HG02678 (cell line): Measurements from ENCODE around the gene CHRNA4.

Experiments used
- ATAC-seq: cut with Tn5 transposase; IDR thresholded peaks from one replicate; pipeline ENCODE4 v1.9.1; 2021; ENCODE audit warnings: mild to moderate bottlenecking, moderate library complexity; ENCODE audit not compliant: unreplicated experiment

Gene CHRNA4

DNA sequence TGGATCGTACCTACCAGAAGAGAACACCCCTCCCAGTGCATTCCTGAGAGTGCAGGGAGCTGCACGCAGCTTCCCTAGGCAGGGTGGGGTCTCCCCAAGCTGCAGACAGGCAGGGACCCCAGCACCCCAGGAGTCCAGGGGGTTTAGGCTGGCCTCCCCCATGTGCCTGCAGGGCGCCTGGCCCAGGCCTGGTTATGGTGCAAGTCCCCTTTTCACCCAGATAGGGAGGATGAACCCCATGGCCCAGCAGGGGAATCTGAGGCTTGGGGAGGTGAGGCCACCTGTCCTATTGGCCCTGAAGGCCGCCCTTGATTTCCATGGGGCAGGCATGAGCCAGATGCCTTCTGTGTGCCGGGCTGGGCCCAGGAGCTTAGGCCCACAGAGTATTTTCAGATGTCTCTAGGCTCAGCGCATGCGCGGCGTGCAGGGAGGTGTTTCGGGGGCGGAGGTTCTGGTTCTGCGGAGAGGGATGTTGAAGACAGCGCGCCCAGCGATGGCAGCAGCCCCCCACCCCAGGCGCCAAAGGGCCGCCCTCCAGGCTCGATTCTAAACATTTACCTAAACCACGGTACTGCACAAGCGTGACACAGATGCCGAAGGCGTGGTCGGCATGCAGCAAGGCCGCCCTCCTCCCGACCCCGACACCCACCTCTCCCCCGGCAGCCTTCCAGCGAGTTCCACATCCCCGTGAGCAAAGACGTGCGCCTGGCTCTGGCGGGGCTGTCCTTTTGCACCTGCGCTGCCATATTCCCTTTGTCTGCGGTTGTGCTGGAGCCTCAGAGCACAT lies 38.8 kb downstream of the CHRNA4 start:
- ATAC-seq: no peak

DNA sequence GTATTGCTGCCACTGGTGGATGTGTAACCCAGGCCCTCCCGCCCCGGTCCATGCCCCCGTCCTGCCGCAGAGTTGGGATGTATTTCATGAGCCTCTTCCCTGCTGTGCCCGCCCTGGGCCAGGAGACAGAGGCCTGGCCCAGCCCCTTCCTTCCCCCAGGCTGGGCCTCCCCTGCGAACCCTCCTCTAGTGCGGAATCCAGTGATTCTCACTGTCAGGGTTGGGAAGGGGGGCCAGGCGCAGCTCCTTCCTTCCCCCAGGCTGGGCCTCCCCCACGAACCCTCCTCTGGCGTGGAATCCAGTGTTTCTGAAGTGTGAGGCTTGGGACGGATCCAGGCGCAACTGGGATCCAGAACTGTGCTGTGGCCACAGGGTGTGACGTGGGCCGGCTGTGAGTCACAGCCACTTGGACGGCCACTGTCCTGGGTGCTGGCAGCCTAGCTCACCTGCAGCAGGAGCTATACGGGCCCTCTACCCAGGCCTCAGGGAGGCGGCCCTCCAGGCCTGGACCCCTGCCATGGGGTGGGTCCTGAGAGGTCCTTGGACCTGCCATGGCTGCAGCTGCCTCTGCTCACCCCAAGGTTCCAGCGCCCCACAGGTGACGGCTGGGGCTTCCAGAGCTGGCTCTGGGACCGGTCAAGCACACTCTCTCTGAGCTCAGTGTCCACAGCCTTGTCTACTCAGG lies 39.9 kb downstream of the CHRNA4 start:
- ATAC-seq: no peak

DNA sequence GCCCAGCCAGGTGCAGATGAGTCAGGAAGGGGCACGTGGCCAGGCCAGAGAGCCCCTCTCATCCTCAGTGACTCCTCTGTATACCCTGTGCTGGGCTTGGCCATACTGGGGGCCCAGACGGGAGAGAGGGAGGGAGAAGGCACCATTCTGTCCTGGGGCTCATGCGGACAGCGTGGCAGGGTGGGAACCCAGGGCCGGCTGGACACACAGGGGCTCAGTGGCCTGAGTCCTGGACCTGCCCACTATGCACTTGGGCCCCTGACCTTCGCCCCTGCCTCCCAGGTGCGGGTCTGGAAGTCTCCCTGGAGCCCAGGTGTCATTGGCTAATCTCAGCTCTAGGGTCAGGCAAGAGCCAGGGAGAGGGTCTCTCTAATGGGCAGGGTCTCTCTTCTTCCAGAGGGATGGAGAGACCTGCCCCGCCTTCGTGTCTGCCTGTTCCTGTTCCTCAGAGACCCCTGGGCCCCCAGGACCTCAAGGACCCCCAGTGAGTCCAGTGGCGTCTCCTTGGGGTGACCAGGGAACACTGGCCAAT lies 40.5 kb downstream of the CHRNA4 start:
- no peak for ATAC-seq

DNA sequence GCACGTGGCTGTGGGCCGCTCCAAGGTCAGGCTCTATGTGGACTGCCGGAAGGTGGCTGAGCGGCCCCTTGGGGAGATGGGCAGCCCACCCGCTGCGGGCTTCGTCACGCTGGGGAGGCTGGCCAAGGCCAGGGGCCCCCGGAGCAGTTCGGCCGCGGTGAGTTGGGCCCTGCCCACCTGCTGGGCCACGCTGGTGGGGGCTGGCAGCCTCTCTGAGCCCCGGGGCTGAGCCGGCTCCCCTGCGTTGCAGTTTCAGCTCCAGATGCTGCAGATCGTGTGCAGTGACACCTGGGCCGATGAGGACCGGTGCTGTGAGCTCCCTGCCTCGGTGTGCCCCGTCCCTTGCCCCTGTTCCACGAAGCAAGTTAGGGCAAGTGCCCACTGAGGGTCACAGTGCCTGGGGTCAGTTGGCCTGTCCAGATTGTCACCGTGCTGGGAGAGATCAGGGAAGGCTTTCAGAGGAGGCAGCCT lies 41.1 kb downstream of the CHRNA4 start:
- ATAC-seq: no peak

DNA sequence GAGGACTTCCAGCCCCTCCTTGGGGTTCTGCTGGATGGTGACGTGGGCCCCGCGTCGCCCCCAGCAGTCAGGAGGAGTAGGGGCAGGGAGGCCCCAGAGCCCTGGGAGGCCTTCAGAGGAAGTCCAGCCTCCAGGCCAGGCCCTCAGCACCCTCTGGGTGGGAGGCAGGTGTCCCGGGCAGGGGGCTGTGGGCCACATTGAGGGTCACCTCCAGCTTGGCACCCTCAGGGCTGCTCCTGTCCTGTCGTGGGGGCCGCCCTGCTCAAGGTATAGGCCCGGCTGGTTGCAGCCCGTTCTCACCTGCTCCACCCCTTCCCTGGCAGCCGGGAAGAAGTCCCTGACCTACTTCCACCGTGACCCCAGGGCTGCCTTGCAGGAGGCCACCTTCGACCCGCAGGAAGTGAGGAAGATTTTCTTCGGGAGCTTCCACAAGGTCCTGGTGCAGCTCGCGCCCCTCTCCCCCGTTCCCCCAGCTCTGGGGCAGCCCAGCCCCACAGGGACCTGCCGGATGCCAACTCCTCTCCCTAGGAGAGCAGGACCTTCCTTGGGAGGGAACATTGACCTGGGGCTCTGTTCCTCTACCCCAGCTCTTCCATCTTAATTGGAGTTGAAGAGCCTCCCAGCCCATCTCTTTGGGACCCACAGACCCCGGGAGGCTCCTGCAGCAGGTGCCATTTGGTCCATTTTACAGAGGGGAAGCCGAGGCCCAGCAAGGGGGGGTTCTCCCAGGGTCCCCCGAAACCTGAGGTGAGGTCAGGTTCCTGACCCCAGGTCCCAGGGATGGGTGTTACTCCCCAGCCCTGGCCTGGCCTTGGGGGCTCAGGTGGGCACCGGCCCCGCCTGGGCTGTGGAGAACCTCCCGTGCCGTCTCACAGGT lies 41.7 kb downstream of the CHRNA4 start:
- ATAC-seq: no peak

DNA sequence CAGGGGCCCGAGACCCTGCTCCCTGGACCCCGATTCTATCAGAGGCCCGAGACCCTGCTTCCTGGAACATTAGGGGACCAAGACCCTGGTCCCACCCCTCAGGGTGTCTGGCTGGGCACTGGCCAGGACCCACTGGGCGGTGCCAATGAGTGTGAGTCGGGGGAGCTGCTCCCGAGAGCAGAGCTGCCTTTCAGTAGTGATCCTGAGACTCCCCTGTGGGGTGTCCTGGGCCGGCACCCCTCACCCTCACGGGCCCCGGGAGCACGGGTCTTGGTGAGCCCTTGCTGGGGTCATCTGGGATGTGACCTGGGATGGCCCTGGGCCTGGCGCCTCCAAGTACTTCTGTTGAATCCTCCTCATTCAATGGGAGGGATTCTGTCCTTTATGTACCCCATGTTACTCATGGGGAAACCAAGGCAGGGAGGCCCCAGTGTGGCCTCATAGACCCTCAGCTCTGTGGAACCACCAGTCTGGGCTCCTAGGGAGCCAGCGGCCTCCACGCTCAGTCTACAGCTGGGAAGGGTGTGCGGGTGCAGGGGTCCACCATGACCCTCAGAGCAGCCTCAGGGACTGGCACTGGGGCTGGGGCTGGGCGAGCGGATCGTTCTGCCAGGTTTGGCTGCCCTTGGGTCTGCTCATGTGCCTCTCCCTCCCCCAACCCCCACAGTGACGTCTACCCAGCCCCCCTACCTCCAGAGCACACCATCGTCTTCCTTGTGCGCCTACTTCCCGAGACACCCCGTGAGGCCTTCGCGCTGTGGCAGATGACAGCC lies 42.6 kb downstream of the CHRNA4 start:
- ATAC-seq: no peak

DNA sequence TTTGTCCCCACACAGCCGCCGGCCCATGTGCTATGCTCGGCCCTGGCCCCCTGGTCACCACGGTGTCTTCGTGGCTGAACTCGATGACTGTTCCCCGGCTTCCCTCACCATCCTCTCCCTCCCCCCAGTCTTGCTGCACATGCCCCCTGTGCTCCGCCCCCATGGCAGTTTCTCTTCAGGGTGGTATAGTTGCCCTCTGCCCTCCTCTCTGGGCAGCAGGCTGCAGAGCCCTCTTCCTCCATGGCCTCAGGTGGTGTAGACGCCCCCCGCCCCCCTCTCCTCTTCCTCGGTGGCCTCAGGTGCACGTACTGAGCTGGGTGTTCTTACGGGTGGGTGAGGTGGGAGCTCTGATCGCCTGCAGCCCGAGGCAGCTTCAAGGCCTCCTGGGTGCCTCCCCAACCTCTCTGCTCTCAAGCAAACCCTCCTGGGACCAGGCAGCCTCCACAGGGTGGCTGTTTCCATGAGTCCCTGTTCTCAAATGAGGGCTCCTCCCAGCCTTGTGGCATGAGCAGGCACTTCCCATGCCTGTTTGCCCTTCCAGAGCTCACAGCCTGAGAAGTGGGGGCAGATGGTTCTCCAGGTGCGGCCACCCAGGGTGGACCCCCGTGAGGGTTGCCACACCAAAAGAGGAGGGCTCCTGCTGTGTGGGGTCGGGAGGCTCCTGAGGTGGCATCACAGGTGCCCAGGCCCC lies 43.4 kb downstream of the CHRNA4 start:
- no peak for ATAC-seq

DNA sequence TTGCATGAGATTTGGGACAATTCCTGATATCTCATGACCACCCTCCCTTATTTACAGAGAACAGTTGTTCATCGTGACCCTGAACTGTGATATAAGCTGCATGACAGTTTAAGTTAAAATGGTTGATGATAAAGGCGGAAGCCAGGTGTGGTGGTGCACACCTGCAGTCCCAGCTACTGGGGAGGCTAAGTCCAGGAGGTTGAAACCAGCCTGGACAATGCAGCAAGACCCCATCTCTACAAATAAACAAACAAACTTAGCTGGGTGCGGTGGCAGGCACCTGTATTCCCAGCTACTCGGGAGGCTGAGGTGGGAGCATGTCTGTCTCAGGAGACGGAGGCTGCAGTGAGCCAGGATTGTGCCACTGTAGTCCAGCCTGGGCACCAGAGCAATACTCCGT lies 44.1 kb downstream of the CHRNA4 start:
- no peak for ATAC-seq

DNA sequence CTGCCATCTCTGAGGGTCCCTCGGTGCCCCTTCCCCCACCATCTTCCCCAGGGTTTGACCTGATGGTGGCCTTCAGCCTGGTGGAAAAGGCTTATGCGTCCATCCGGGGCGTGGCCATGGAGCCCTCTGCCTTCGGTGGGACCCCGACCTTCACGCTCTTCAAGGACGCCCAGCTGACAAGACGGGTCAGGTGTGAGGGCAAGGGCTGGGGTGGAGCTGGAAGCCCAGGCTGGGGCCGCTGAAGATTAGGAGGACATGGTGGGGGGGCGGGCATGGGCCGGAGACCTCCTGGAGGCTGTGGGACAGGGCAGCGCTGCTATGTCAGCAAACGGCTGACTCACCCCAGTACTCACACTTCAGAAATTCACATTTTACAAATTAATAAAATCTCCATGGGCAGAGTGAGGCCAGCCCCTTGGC lies 44.6 kb downstream of the CHRNA4 start:
- no peak for ATAC-seq

DNA sequence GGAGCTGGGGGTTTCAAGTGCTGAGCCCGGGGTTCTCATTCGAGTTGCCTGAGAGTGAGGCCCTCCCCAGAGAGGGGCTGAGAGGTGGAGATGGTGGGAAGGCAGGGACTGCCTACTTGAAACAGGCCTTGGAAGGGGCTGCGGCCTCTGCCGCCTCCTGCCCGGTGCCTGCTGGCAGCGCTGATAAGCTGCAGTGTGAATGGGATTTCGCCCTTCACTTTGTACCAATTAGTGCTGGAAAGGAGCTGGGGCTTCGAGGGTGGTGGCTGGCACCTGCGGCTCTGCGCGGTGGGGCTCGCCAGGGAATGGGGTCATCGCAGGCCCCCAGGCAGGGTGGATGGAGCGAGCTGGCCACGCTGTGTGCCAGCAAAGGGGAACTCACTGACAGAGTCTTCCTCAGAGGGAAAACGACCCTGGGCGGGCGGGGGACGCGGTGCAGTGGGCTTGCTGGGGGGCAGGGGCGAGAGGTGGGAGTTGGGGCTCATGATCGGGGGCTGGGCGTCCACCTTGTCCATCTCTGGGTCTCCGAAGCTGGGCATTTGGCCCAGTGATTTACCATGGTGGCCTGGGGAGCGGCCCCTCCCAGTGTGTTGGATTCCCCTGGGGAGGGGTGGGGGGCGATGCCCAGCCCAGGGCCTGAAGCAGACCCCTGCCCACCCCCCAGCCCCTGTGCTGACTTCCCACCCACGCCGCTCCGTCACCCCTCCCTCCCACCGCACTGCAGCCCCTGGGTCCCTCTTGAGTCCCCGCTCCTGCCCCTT lies 45.2 kb downstream of the CHRNA4 start:
- ATAC-seq: no peak

DNA sequence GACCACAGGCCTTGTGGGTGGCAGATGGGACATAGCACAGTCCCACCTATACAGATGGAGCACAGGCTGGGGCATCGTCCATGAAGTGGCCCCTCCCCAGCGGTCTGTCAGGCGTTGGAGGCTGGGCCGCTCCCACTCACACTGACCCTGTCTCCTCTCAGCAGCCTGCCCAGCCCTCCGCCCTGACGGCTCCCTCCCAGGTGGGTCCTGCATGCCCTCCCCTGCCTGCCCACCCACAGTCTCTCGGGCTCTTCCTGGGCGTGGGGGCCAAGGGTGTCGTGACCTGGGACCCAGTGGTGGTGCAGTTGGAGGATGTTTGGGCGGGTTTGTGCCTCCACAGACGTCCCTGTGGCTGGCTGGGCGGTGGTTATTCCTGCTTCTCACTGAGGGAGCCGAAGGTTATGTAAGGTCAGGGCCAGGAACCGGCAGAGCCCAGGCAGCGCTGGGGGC lies 45.9 kb downstream of the CHRNA4 start:
- ATAC-seq: no peak

DNA sequence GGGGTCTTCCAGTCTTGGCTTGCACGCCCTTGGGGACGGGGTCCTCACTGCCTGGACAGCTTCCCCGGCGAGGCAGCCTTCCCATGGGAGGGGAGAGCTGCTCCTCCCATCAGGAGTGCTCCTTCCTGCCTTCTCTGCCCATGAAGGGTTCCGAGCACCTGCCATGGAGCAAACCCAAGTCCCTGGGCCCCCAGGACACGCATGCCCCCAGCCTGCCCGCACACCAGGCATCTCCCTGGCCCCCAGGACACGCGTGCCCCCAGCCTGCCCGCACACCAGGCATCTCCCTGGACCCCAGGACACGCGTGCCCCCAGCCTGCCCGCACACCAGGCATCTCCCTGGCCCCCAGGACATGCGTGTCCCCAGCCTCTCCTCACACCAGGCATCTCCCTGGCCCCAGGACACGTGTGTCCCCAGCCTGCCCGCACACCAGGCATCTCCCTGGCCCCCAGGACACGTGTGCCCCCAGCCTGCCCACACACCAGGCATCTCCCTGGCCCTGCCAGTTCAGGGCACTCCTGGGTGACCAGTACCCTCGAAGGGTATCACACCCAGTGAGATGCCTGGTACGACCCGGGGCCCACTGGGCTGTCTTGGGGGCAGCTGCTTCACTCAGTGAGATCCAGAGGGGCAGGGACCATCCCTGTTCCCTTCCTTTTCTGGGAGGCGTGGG lies 46.4 kb downstream of the CHRNA4 start:
- no peak for ATAC-seq

DNA sequence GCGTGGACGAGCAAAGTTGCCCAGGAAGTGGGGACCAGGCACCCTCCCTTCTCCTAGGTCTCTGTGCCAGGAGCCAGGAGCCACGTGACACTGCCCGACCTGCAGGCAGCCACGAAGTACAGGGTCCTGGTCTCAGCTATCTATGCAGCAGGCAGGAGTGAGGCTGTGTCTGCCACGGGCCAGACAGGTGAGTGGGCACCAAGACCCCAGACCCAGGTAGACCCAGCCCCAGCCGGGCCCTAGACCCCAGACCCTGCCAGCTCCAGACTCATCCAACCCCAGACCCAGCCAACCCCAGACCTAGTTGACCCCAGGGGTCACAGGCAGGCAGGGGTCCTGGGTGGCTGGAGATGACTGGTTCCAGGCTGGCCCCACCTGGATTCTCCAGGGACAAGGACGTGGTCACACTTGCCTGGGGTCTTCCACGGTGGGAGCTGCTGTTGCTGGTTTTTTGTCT lies 47.1 kb downstream of the CHRNA4 start:
- ATAC-seq: no peak

DNA sequence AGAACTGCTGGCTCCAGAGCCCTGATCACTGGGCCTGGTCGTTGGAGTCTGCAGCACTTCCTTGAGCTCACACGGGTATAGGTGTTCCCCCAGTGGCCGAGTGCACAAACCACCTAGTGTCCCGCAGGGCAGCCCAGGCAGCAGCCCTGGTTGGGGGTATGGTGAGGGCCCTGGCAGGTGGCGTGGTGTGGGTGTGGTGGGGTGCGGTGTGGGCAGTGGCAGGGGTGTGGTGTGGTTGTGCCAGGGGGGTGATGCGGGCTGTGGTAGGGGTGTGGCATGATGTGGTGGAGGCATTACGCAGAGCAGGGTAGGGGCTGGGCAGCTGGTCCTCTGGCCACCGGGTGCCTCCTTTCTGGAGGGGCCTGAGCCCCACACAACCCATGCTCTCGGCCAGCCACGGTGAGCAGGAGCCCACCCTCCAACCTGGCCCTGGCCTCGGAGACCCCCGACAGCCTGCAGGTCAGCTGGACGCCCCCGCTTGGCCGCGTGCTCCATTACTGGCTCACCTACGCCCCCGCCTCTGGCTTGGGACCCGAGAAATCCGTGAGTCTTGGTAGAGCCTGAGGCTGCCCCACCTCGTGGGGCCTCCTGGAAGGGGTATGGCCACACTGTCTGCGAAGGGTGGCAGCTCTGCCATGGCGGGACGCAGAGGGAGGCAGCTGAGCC lies 47.7 kb downstream of the CHRNA4 start:
- no peak for ATAC-seq

DNA sequence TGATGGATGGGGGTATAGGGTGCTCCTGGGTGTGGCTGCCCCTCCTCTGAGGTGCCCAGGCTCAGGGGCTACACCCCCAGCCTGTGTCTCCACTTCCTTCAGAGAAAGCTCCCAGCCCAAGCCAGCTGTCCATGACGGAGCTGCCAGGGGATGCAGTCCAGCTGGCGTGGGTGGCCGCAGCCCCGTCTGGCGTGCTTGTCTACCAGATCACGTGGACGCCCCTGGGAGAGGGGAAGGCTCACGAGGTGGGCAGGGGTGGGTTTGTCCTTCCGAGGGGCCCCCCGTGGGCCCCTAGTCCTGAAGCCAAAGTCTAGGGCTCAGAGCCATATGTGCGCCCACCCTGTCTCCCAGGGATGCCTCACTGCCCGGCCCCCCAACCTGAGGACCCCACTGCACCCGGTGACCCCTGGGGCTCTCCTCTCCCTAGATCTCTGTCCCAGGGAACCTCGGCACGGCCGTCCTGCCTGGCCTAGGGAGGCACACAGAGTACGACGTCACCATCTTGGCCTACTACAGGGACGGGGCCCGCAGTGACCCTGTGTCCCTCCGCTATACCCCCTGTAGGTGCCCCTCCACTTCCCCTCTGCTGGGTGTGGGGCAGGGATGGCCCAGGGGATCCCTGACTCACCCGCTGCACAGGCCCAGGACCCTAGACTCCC lies 48.3 kb downstream of the CHRNA4 start:
- no peak for ATAC-seq

DNA sequence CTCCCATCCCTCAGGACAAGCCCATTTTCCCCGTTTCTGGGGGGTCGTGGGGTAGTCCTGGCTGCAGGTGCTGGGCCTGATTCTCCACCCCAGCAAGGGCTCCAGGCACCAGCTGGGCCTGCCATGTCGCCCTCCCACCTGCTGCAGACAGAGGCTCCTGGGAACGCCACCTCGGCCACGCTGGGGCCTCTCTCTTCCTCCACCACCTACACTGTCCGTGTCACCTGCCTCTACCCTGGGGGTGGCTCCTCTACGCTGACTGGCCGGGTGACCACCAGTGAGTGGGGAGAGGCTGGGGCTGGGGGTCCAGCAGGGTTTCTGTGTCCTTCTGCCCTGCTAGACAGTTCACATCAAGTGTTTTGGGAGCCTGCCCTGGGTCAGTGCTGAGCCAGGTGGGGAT lies 48.9 kb downstream of the CHRNA4 start:
- no peak for ATAC-seq

DNA sequence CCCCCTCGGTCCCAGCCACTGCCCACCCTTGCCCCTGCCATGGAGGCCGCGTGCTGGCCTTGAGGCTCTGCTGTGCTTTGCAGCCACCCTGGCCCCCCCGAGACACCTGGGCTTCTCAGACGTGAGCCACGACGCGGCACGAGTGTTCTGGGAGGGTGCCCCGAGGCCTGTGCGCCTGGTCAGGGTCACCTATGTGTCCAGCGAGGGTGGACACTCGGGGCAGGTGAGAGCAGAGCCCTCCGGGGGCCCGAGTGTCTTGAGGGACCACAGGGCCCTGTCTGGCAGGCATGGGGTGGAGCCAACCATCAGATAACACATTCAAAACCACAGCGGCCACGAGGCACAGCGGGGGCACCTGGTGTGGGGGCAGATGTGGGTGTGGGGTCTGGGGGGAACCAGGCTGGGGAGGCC lies 49.3 kb downstream of the CHRNA4 start:
- no peak for ATAC-seq
